Measurements from ENCODE around the gene BBS7.

The BBS7 gene

DNA sequence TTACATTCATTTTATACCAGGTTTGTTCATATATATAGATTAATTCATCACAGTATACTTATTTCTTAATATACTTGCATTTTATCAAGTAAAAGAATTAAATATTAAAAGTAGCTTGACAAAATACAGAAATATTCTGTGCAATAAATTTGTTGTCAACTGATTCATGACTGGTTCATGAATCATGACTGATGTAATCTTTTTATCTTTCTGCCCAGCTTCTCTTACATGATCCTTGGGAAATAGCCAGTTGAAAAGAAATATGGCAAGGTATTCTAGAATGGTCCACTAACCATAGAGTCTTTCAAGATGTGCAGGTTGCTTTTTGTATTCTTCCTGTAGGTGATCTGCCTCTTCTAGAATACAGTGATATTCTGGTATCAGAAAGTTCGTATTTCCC is 42.4 kb downstream of the BBS7 start:
- DNase-seq (ENCODE audit: low read depth), result no peak

DNA sequence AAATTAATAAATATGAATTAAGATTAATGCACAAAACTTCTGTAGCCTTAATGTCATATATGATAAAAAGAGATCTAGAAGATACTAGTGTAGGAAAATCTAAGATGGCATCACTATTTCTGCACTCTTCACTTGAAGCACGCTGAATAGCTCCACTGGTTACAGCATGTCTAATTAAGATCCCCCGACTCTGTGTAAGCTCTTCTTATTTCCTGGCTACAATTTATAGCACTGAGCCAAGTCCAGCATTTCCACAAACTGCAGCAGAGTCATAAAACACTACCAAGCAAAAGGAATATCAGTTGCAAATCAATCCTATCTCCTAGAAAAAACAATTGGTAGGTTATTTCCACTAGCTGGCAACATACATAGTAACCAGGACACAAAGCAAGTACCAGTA is 45.3 kb downstream of the BBS7 start:
- no peak for DNase-seq (ENCODE audit: low read depth)

DNA sequence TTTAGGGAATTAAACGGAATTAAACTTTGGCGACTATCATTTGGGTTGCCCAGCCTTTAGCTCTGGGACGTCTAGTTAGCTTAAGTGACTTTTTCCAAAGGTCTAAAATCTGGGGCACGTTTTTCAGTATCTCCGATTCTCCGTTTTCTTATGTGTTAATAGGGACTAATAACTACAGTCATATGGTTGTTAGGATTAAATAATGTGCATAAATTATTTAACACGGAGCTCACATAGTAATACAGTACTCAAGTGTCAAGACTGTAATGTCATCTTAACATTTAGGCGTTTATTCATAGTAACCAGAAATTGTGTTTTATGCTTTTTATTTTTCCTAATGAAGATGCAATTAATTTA is 46.1 kb downstream of the BBS7 start:
- DNase-seq (ENCODE audit: low read depth), result no peak

DNA sequence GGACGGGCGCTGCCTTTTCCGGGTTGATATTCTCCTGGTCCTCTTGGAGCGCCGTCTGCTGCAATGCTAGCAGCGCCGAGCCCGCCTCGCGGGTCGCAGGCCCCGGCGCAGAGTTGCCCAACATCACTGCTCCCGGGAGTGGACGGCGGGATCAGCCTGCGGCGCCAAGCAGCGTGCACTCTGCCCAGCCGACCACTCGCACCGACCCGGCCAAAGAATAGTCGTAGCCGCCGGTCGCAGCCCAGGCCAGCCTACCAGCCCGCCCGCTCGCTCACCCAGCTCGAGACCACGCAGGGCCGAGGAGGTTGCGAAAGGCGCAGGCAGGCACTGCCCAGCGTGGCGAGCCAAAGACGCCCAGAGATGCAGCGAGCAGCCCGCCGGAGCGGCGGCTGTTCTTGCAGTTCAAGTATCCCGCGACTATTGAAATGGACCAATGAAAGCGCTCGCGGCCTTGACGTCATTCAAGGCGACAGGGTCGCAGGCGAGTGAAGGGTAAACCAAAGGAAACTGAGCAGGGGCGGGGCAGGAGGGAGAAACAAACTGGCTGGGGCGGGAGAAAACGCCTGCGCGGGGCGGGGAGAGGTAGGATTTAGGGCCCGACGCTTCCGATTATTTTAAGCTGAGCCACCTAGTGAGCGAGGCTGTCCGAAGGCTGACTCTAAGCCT is 46.6 kb downstream of the BBS7 start, which contains the start of gene CCNA2:
Gene CCNA2, minus strand, starts transcription at position 379 of the 666 bp plus-strand sequence. Its CDS starts 255 bp downstream, at position 124.
- peak; percentile 92 for DNase-seq (ENCODE audit: low read depth)

DNA sequence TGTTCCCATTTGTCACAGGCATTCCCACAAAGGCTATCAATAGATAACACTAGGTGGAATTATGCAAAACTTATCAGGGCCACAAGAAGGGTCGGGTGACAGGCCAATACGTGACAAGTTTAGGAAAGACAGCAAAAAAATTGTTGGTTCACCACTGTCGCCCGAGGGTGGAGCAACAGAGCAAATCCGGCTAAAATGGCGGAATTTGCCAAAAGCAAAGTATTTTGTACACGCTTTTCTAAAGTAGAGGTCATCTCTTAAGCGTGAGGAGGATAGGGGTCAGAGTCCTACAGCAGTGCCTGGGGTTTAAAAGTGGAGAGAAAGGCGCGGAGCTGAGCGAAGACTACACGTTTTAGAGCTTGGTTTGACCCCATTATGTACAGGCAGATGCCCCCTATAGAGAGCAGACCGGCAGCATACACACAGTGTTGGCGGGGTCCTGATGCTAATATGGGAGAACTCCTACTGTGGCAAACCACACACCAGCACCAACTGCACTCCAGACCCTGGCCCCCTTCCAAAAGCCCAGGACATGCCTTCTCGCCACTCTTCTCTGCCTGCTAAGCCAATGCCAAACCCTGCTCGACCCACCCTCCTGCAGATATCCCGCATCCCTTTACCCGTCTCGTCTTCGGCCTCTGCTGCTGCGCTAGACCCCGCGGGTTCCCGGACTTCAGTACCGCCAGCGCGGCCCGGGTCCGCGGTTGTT is 47.3 kb downstream of the BBS7 start:
- DNase-seq (ENCODE audit: low read depth), result no peak

DNA sequence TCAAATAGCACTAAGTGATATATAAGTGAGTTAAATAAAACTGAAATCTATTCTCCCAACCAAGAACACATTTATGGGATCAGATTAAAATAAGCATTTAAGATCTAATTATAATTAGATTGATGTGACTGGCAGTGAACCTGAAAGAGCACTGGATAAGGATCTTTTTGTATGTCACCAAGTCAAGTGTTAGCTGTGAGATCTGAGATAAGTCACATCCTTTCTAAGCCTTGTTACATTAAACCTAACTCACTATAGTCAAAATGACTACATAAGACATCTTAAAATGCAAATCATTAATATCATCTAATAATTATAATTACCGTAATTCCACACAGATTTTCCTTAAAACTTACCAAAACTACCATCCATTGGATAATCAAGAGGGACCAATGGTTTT is 48.2 kb downstream of the BBS7 start:
- no peak for DNase-seq (ENCODE audit: low read depth)

DNA sequence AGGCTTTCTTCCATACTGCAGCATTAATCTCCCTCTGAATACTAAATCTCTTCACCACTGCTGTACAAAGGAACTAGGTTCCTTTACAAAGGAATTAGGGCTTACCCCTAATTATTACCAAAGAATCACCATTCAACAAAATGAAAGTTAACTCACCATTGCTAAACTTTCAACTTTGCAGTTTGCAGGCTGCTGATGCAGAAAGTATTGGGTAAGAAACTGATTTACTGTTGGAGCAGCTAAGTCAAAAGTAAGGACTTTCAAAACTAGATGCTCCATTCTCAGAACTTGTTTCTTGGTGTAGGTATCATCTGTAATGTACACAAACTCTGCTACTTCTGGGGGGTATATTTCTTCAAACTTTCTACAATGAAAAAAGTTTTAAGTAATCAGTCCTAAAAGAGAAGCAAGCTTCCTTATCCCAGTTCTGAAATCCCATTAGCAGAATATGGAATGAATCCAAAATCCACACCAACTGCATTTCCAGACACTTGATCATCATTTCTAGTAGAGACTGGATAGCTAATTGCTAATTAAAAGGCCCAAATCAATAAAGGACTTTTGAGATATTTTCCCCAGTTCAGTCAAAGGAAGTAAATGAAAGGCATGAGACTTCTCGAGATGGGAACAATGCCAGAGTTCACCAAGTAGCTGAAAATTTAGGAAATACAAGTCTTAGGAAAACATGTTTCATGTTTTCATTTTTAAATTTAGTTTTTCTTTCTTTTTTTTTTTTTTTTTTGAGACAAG is 50.9 kb downstream of the BBS7 start:
- DNase-seq (ENCODE audit: low read depth), result no peak

DNA sequence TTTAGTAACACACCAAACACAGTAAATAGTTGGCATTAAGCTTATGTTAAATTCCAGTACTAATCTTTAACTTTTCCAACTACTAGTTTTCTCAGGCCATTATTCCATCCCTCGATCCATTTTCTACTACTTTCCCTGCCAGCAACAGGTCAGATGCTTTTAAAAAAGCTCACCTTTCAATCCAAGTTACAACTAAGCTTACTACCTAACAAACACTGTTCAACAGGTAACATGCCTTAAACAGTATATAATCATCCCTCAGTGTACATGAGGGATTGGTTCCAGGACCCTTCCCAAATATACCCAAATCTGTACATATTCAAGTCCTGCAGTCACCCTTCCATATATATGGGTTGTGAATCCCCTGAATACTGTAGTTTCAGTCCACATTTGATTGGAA is 52.1 kb downstream of the BBS7 start:
- no peak for DNase-seq (ENCODE audit: low read depth)

DNA sequence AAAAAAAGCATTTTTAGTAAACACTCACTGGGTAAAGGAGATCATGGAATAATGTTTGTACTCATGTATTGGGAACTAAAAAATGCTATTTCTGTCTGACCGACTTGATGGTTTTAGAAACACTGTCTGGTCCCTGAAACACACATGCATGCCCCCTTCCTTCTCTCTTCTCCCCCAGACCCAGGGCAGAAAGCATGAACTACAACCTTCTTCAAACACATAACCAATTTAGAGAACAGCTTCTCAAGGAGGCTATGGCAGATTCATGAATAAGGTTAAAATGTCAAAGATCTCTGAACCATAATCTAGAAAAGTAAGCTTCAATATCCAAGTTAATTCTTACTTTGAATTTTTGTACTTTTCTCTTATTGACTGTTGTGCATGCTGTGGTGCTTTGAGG is 52.6 kb downstream of the BBS7 start:
- no peak for DNase-seq (ENCODE audit: low read depth)

DNA sequence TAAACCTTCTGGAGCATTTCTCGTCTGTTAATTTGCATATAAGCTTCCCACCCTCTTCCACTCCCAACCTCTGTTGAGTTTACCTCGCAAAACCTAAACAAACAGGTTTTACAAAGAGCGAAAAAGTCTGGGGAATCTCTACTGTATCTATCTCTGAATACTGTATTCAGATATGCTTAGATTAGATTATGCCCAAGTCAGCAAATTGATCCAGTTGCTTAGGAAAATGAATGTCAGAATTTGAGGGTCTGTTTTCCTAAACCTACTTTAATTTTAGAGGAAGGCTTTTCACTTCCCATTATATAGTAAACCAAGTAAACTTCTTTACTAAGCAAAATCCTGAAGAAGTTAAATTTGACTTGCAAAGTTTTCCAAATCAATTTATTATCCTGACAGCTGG is 53.3 kb downstream of the BBS7 start:
- DNase-seq (ENCODE audit: low read depth), result no peak

DNA sequence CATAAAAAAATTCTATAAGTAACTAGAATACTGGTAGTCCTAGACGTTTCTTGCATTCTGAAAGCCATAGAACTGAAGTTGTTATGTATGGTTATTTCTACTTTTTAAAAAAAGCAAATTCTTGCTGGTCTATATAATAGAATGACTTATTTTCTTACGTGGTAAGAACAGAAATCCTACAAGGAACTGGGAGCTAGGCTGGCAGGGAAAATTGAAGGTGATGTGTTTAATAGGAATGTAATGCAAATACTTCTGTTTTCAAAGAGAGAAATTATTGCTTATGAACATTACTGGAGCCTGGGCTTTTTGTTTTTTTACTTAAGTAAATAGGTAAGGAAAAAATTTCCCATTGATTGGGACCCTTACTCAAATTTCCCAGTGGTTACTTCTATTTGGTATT is 55.5 kb downstream of the BBS7 start:
- no peak for DNase-seq (ENCODE audit: low read depth)

DNA sequence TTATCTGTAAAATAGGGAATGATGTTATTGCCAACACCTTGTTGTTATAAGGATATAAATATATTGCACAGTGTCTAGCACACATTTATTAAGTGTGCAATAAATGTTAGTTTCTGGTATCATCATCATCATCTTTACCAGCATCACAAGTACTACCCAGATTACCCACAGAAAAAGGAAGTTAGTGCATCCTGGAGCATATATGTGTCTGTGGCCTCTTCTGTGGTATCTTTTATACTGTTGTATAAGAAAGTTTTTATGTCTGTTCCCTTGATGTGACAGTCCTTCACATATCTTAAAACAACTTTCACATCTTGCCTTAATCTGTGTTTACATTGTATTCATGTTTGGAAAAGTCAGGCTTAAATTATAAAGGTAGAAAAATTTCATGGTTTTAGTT is 59.2 kb downstream of the BBS7 start:
- DNase-seq (ENCODE audit: low read depth), result no peak

DNA sequence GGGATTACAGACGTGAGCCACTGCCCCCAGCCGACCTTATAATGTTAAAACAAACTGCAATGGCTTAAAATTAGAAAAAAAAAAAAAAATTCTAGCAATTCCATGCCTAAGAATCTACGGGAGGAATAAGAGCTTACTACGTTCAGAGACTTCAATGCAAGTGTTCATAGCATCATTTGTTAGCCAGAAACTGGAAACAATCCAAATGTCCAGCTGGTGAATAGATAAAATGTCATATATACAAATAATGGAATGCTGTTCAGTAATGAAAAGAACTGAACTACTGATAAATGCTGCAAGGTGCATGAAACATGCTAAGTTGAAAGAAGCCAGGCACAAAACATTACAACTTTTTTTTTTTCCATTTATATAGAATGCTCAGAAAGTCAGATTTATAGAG is 63.9 kb downstream of the BBS7 start:
- DNase-seq (ENCODE audit: low read depth), result no peak

DNA sequence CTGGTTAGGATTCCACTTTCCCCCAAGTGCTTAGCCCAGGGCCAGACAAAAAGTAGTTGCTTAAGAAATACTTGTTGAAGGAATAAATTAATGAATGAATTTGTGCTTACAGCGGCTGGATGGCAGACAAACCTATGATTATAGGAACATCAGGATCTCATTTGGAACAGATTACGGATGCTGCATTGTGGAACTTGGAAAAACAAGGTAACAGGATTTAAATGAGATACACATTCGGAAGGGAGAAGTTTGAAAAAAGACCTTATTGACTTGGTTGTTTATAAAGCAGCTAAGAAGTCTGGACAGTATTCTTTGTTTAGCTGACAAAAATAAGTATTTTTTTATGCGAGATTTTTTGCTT is 68.6 kb downstream of the BBS7 start:
- no peak for DNase-seq (ENCODE audit: low read depth)

DNA sequence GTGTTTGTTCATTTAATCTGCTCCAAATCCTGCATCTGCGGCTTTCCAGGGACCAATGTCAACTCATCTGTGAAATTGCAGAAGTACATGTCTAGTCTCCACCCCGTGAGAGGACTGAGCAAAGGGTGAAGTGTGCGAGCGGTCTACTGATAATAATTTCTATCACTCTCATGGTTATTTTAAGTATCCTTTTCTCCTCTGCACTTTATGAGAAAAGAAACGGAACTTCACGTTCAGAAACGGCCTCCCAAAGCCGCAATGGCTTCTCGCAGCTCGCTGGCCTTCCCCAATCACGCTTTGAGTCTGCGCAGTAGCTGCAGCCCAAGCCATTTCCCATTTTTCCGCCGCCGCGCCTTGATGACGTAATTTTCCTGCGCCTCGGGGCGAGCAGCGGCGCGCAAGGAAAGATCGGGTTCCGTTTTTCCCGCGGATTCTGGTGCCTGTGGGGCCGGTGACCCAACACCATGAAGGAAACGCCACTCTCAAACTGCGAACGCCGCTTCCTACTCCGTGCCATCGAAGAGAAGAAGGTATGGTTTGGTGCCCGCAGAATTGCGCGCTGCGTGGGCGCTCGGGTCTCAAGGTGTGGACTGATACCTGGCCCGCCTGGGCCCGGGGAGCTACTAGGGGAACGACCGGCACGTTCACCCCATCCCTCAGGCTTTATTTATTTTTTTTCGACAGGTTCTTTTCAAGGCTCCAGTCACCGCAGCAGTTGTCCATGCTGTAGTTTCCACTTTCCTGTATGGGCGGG is 69.1 kb downstream of the BBS7 start, which contains the start of gene EXOSC9:
Gene EXOSC9, plus strand, starts transcription at position 363 of the 754 bp plus-strand sequence. Its CDS starts 102 bp downstream, at position 465.
- peak; percentile 89 for DNase-seq (ENCODE audit: low read depth)

DNA sequence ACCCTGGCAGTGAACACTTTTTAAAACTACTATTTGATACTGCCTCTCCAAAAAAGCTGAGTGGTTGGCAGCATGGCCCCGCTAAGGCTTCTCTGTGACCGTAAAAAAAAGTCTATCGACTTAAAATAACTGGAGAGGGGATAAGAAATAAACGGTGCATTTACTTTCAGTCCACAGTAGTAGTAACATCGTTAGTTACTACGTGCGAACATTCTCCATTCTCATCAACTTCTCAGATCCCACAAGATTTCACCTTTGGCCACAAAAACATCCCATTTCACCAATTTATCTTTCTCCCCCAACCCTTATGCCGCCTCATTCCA is 69.7 kb downstream of the BBS7 start:
- no peak for DNase-seq (ENCODE audit: low read depth)

DNA sequence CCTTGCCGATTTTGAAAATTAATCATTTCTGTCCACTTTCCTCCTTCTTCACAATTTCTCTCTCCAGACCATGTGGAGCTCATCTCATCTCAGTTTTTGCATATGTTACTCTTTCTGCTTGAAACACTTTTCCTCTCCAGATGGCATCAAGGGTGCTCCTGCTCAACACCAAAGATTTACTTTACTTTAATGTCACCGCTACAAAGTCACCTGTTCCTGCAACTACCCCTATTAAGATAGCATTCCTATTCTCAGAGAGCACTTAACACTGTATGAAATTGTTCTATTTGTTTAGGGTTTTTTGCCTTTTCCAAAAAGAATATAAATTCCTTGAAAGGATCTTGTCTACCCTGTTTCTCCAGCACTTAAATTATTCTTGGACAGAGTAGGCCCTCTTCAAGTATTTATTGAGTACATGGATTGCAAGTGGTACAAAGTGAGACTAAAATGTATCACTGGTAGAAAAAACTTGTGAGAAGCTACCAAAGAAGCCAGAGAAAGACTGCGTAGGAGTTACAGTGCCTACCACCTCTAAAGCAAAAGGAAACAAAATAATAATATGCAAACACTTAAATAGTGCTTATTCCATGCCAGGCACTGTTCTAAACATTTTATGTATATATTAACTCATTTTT is 70.3 kb downstream of the BBS7 start:
- DNase-seq (ENCODE audit: low read depth), result no peak

DNA sequence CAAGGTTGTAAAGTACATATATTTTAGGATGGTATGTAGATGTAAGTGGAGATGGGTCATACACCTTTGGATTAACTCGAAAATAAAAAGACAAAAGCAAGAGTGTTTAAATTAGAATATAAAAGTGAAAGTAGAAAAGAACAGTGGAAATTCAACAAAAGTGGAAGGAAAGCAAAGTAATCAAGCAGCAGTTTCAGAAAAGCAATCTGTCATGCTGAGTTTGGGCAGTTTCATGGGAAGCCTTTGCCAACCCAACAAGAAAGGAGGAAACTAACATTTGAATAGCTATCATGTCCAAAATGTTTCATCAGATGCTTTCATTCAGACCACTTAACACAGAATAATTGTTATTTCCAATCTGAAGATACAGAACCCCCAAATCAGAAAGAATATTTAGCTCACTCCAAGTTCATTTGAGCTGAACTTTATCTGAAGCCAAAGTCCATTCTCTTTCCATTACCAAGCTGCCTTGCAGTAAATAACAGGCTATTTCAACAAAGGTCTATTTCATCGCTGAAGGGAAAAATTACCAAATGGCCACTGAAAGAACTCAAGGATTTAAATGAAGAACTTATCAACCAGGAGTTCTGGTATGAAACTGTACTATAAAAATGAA is 71.0 kb downstream of the BBS7 start:
- DNase-seq (ENCODE audit: low read depth), result no peak

DNA sequence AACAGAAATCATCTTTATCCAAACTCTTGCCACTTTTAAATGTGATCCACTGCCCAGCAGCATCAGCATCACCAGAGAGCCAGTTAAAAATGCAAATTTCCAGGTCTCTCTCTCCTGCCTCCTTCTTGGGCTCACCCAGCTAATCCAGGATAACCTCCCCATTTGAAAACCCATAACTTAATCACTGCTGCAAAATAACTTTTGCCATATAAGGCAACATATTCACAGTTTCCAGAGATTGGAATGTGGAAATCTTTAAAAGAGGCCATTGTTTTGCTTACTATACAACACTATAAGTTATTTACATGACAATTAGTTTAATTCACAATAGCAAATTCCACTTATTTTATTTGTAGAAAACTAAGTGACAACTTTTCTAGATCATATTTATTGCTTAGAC is 74.0 kb downstream of the BBS7 start:
- no peak for DNase-seq (ENCODE audit: low read depth)

DNA sequence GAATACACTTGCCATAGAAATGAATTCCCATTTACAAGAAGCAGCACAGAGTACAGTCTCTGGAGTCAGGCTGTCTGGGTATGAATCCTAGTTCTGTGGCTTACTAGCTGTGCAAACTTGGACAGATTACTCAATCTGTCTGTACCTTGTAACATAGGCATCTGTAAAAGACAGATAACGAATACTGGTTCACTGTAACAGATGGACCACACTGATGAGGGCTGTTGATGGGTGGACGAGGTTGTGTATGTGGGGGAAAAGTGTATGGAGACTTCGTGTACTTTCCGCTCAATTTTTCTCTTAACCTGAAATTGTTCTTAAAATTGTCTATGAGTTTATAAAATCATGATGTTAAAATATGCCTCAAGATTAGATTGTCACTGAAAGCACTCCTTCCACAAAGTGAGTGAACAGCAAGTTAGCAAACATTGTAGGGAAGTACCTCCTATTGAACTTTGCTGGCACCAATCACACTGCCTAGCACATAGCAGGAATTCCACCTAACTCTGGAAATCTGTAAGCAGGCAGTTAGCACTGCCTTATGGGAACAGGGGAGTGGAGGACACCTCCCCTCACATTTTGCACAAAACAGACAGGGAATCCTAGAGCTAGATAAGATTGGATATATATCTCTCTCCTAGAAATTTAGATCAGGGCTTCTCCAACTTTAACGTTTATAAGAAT is 75.6 kb downstream of the BBS7 start:
- no peak for DNase-seq (ENCODE audit: low read depth)

DNA sequence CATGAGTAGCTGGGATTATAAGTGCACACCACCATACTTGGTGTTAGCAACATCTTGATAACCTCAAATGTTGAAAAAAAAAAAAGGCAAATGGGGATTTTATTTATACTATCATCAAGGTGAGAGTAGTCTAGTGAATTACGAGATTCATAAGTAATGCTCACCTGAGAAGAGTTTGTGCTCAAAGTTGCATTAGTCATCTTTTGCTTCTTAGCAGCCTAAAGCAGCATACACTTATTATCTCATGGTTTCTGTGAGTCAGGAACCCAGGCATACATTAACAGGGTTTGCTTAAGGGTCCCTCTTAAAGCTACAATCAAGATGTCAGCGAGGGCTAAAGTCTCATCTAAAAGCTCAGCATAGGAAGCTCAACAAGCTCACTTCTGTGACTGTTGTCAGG is 77.3 kb downstream of the BBS7 start:
- DNase-seq (ENCODE audit: low read depth), result no peak
